C4-2B (cell line): ENCODE measurements around the gene ARMC8.
A peak's percentile ranks its signal among the peaks of the same experiment; 100 is the strongest.

Experiments used
- H3K27ac ChIP-seq: fragments of 450-650 bp; 2 replicates; pipeline ENCODE4 v1.5.1; 2017
- CTCF ChIP-seq: fragments of 450-650 bp; conservative IDR thresholded peaks from 2 replicates; pipeline ENCODE4 v1.5.1; 2017; ENCODE audit warnings: mild to moderate bottlenecking
- ZFX ChIP-seq: fragments of 450-650 bp; IDR thresholded peaks from 2 replicates; pipeline ENCODE4 v1.6.1; 2017

Gene ARMC8

GRCh38 chr3:138323971-138324370, 136.9 kb downstream of the ARMC8 start:
- no peak for TF ChIP-seq CTCF
- no peak for TF ChIP-seq ZFX
- H3K27ac ChIP-seq = no peak overlapping the region

DNA sequence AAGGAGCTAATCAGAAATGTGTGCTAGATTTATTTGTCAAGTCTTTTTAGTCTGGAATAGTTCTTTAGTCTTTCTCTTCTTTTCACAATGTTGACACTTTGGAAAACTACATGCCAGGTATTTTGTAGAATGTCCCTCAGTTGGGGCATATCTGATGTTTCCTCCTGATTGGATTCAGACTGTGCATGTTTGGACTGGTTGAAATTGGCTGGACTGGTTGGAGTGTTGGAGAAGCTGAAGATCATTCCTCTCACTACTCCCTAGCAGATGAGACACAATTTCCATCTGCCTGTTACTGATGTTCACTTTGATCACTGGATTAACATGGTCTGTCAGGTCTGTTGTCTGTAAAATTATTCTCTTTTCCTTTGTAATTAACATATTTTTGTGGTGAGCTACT, 138.9 kb downstream of the ARMC8 start:
- no peak overlapping the region for H3K27ac ChIP-seq
- no peak for TF ChIP-seq CTCF
- TF ChIP-seq ZFX = no peak

- no peak overlapping the region for H3K27ac ChIP-seq
- no peak for TF ChIP-seq ZFX
- no peak for TF ChIP-seq CTCF
These were observed 139.9 kb downstream of the ARMC8 start for GRCh38 chr3:138326866-138327595.

DNA sequence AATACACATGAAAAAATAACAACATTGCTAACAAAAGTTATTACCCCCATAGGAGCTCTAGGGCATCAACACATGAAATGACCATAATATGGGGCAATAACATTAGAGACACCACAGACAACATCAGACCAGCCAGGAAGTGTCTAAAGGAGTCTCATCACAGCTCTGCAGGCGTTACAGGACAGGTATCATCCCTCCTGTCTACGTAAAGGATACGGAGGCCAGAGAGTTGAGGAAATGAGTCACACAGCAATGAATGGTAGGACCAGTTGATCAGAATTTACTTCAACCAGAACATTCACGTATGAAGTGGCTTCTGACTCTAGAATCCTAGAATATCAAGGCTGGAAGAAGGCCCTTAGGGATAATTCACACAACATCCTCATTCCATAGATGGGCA, 140.7 kb downstream of the ARMC8 start:
- TF ChIP-seq CTCF (no peak), ZFX (no peak)

GRCh38 chr3:138328341-138328740, 141.2 kb downstream of the ARMC8 start:
- TF ChIP-seq CTCF = no peak
- no peak for TF ChIP-seq ZFX

More for the DNA sequence above, 140.7 kb downstream of the ARMC8 start:
- no peak overlapping the region for H3K27ac ChIP-seq

GRCh38 chr3:138329127-138329983, 142.3 kb downstream of the ARMC8 start, which contains the start of gene NME9:
Gene NME9, minus strand, starts transcription at chr3:138329851. Its CDS starts 516 bp downstream, at chr3:138329335.
- peak within 1 kb of the TSS; percentile 54 for H3K27ac ChIP-seq
- no peak for TF ChIP-seq ZFX
- peak; percentile 95 for TF ChIP-seq CTCF

More at GRCh38 chr3:138328341-138328740, 141.2 kb downstream of the ARMC8 start:
- H3K27ac ChIP-seq = no peak overlapping the region

DNA sequence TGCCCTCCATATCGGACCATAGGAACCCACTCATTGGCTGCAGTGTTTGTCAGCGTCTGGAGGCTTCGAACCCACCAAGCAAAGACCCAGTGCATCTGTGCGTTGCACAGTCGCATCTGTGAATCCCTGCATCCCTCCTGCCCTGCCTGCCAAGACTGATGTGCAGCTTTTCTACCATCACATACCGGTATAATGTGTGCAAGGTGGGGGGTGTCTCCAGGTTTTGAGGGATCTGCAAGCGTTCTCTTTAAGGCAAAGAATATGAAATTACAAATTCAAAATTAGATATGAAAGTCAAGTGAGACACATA, 142.8 kb downstream of the ARMC8 start:
- TF ChIP-seq CTCF (no peak), ZFX (no peak)
- H3K27ac ChIP-seq = no peak overlapping the region; the same call in 1 of the 2 replicates
